Measurements from ENCODE around the gene CD79B. TPM values are rescaled to one million over a fixed set of nuclear protein-coding genes. Genes with fewer than 3 reads are reported as not detected.
"Not testable (repeated sequence)": the region's sequence is repeated elsewhere in the genome, so short reads cannot be mapped to it uniquely, and the experiment has no call there.

The CD79B gene
- total RNA-seq, 1 donor from 2014 or later: 5.7 TPM

- no peak for ATAC-seq
- DNase-seq: no peak
- intact Hi-C loops (cut with micrococcal nuclease): no loop called here
These were observed 5.8 kb upstream of the CD79B start for GRCh38 chr17:63937920-63938319.

- DNase-seq: no peak
- no peak for ATAC-seq
- intact Hi-C loops (cut with micrococcal nuclease): no loop called here
These were observed 5.2 kb upstream of the CD79B start for GRCh38 chr17:63937319-63937718.

GRCh38 chr17:63934183-63935112 is 2.3 kb upstream of the CD79B start:
- intact Hi-C loops (cut with micrococcal nuclease): no loop called here
- ATAC-seq (no peak), DNase-seq (no peak)

GRCh38 chr17:63933598-63933997 is 1.5 kb upstream of the CD79B start:
- DNase-seq (no peak), ATAC-seq (no peak)
- intact Hi-C loops (cut with micrococcal nuclease): no loop called here

GRCh38 chr17:63932721-63933120 is 590 bp upstream of the CD79B start:
- intact Hi-C loops (cut with micrococcal nuclease): no loop called here
- DNase-seq (no peak), ATAC-seq (no peak)

- ATAC-seq (peak; percentile 86), DNase-seq (peak; percentile 82)
- intact Hi-C loops (cut with micrococcal nuclease): no loop called here
These were observed 1.1 kb downstream of the CD79B start for GRCh38 chr17:63930951-63931575.

GRCh38 chr17:63929860-63930766 is 2.0 kb downstream of the CD79B start:
- ATAC-seq: peak; percentile 51
- no peak for DNase-seq
- intact Hi-C loops (cut with micrococcal nuclease): no loop called here

GRCh38 chr17:63928966-63929695 is 3.0 kb downstream of the CD79B start:
- no peak for ATAC-seq

GRCh38 chr17:63928172-63928666 is 3.9 kb downstream of the CD79B start:
- ATAC-seq (no peak), DNase-seq (no peak)
- intact Hi-C loops (cut with micrococcal nuclease): no loop called here

More at GRCh38 chr17:63928966-63929695, 3.0 kb downstream of the CD79B start:
- no peak for DNase-seq
- intact Hi-C loops (cut with micrococcal nuclease): no loop called here

GRCh38 chr17:63927464-63928171 is 4.5 kb downstream of the CD79B start:
- ATAC-seq (no peak), DNase-seq (peak; percentile 7)
- intact Hi-C loops (cut with micrococcal nuclease): no loop called here

GRCh38 chr17:63926164-63926563 is 6.0 kb downstream of the CD79B start:
- intact Hi-C loops (cut with micrococcal nuclease): no loop called here
- DNase-seq: no peak
- no peak for ATAC-seq

- no peak for ATAC-seq
- intact Hi-C loops (cut with micrococcal nuclease): no loop called here
- peak; percentile 12 for DNase-seq
These were observed 6.5 kb downstream of the CD79B start for GRCh38 chr17:63925615-63926014.

GRCh38 chr17:63922402-63922801 is 9.7 kb downstream of the CD79B start:
- DNase-seq; intact Hi-C loops (cut with micrococcal nuclease); ATAC-seq: not testable (repeated sequence)

- DNase-seq: peak; percentile 4
- intact Hi-C loops (cut with micrococcal nuclease); ATAC-seq: not testable (repeated sequence)
These were observed 11.4 kb downstream of the CD79B start for GRCh38 chr17:63920779-63921178.

- intact Hi-C loops (cut with micrococcal nuclease); ATAC-seq: not testable (repeated sequence)
- DNase-seq: peak; percentile 6
These were observed 12.1 kb downstream of the CD79B start for GRCh38 chr17:63920050-63920449.

- ATAC-seq (peak; percentile 83), DNase-seq (peak; percentile 36)
- intact Hi-C loops (cut with micrococcal nuclease): no loop called here
These were observed 12.8 kb downstream of the CD79B start for GRCh38 chr17:63919311-63919723.

- peak; percentile 18 for DNase-seq
- ATAC-seq; intact Hi-C loops (cut with micrococcal nuclease): not testable (repeated sequence)
These were observed 13.3 kb downstream of the CD79B start, which contains the start of gene GH1 for GRCh38 chr17:63918789-63919305. TSS of gene GH1 (minus strand) at chr17:63918839. CDS start at chr17:63918776, 63 bp downstream.

GRCh38 chr17:63918305-63918704 is 13.8 kb downstream of the CD79B start:
- ATAC-seq (peak; percentile 31), DNase-seq (peak; percentile 10)
- intact Hi-C loops (cut with micrococcal nuclease): no loop called here

Data from left ventricle myocardium superior (tissue), 1 donor.